LNCaP clone FGC (cell line): ENCODE measurements around the gene ARID5B.

ENCODE experiments used
- DNase-seq: peaks from one replicate; pipeline ENCODE4 v3.0.0-alpha.2; 2011; ENCODE audit warnings: low read depth
- H3K4me3 ChIP-seq: 2 replicates; pipeline ENCODE4 v1.5.1; 2011; ENCODE audit warnings: mild to moderate bottlenecking, low read depth, low read length, control low read depth
- CTCF ChIP-seq: IDR thresholded peaks from 2 replicates; pipeline ENCODE4 v1.5.1; 2012; ENCODE audit warnings: mild to moderate bottlenecking; ENCODE audit not compliant: control insufficient read depth, insufficient read depth; ENCODE audit errors: extremely low read depth

The ARID5B gene

DNA sequence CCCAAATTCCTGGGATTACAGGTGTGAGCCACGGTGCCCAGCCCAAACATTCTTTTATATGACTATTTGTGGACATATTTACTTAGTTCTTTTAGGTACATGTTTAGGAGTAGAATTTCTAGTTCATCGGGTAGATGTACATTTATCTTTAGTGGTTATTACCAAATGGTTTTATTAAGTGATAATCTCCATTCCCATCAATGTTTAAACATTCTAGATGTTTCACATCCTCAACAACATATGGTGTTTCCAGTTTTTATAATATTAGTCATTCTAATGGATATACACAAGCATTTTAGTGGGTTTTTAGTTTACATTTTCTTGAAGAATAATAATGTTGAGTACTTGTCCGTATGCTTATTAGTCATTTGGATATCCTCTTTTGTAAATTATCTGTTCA lies 235.4 kb downstream of the ARID5B start:
- no peak overlapping the region for H3K4me3 ChIP-seq
- no peak for TF ChIP-seq CTCF
- peak; percentile 74 for DNase-seq
